Measurements from ENCODE around the gene PNMA8C.

DNA sequence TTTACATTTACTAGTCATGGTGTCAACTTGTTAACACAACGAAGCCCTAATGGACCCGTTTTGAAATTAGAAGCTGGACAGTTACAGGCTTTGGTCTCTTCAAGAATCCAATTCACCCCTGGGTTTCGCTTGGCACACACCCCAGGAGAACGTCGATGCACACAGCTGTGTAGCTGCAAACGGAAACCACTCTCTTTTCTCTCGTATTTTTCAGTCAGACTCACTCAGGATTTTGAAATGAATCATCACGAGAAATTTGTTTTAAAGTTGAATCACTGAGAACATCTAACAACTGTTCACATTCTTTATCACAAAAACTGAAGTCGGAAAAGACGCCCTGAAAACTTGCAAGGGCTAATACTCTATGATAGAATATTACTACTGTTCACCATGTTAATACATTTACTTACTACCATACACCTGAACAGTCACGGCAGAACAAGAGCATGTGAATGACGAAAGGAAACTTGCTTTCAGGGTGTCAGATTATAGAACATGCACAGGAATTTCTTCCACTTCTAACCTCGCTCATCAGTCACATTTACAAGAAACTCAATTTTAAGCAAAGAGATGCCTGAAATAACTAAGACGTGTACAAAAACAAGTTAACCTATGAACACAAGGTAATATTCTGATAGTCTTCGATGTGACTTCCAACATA, 37.9 kb upstream of the PNMA8C start:
- TF ChIP-seq, protein P1, sequence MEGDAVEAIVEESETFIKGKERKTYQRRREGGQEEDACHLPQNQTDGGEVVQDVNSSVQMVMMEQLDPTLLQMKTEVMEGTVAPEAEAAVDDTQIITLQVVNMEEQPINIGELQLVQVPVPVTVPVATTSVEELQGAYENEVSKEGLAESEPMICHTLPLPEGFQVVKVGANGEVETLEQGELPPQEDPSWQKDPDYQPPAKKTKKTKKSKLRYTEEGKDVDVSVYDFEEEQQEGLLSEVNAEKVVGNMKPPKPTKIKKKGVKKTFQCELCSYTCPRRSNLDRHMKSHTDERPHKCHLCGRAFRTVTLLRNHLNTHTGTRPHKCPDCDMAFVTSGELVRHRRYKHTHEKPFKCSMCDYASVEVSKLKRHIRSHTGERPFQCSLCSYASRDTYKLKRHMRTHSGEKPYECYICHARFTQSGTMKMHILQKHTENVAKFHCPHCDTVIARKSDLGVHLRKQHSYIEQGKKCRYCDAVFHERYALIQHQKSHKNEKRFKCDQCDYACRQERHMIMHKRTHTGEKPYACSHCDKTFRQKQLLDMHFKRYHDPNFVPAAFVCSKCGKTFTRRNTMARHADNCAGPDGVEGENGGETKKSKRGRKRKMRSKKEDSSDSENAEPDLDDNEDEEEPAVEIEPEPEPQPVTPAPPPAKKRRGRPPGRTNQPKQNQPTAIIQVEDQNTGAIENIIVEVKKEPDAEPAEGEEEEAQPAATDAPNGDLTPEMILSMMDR (conservative IDR thresholded peaks at IDR 0.05) = no peak
- TF ChIP-seq ZFX (IDR thresholded peaks at IDR 0.05) = no peak
